Thoracic aorta (tissue), 2 donors: ENCODE measurements around the gene TRIP10. TPM values are rescaled to one million over a fixed set of nuclear protein-coding genes. Genes with fewer than 3 reads are reported as not detected.

ENCODE experiments used
- ATAC-seq: fragments of 150-250 bp; one replicate; pipeline ENCODE4 v1.8.0; 2017; ENCODE audit warnings: low read depth; ENCODE audit not compliant: insufficient number of reproducible peaks, low FRiP score
- DNase-seq: peaks from one replicate; pipeline ENCODE4 v3.0.0-alpha.2; 2020; ENCODE audit warnings: low spot score
- H3K27ac ChIP-seq, 2 donors: fragments of 200-600 bp; sonication (generic); 1 replicate in 1 of 2; 2 replicates in 1 of 2; pipeline ENCODE4 v1.5.1; 2016; ENCODE audit warnings: mild to moderate bottlenecking in 2 of 2, moderate library complexity in 2 of 2
- H3K27me3 ChIP-seq: fragments of 200-600 bp; sonication (generic); replicated peaks from 2 replicates; pipeline ENCODE4 v1.6.0; 2016; ENCODE audit warnings: mild to moderate bottlenecking; ENCODE audit not compliant: insufficient read depth
- H3K36me3 ChIP-seq: fragments of 200-600 bp; sonication (generic); one replicate; pipeline ENCODE4 v1.5.1; 2016
- H3K4me1 ChIP-seq, 2 donors: fragments of 200-600 bp; sonication (generic); 1 replicate in 1 of 2; 2 replicates in 1 of 2; pipeline versions ENCODE4 v1.5.1 to v1.6.0; 2016; ENCODE audit warnings: low read depth in 2 of 2, mild to moderate bottlenecking in 1 of 2; ENCODE audit not compliant: control insufficient read depth in 1 of 2
- H3K4me3 ChIP-seq: fragments of 200-600 bp; sonication (generic); 2 replicates; pipeline ENCODE4 v1.5.1; 2016; ENCODE audit warnings: mild to moderate bottlenecking
- H3K9me3 ChIP-seq: fragments of 200-600 bp; sonication (generic); 2 replicates; pipeline ENCODE4 v1.5.1; 2016
- CTCF ChIP-seq: fragments of 200-600 bp; sonication (generic); IDR thresholded peaks from one replicate; pipeline ENCODE4 v1.5.1; 2019; ENCODE audit warnings: antibody characterized with exemption
- total RNA-seq, 2 donors: library from RNA; depleted of rRNA; stranded (reverse); fragments of >200 nt; gene quantifications; one replicate each; pipeline versions ENCODE4 v1.1.0 to v1.2.3, GENCODE V29; 2016

TRIP10 gene
- total RNA-seq, 2 donors from 2014 or later, result 98.2 to 105 TPM

- no peak for DNase-seq
- H3K27me3 ChIP-seq, result no peaks in the 10 kb centered on the region
- H3K9me3 ChIP-seq, result no peaks in the 10 kb centered on the region
- H3K27ac ChIP-seq, result no peak overlapping the region
- H3K4me3 ChIP-seq, result no peak overlapping the region
- H3K36me3 ChIP-seq, result no peaks in the 10 kb centered on the region
- peaks cover 4 to 5% of the 10 kb centered on the region in 2 donors for H3K4me1 ChIP-seq
- TF ChIP-seq CTCF, result no peak
- ATAC-seq, result no peak
These were observed 20.0 kb upstream of the TRIP10 start for GRCh38 chr19:6719540-6719861.

- Histone ChIP-seq H3K9me3 (no peaks in the 10 kb centered on the region), H3K27me3 (no peaks in the 10 kb centered on the region), H3K4me3 (no peak overlapping the region), H3K27ac (no peak overlapping the region), H3K36me3 (no peaks in the 10 kb centered on the region), H3K4me1 (peaks cover 4 to 5% of the 10 kb centered on the region in 2 donors)
- DNase-seq (no peak), ATAC-seq (no peak)
- TF ChIP-seq CTCF, result no peak
These were observed 19.5 kb upstream of the TRIP10 start for GRCh38 chr19:6719992-6720368.

GRCh38 chr19:6720369-6721137 is 18.9 kb upstream of the TRIP10 start, which contains the start of gene C3:
C3 (minus strand) TSS chr19:6720650; CDS start chr19:6720589, 61 bp downstream.
- ATAC-seq (no peak), DNase-seq (no peak)
- Histone ChIP-seq H3K27ac (no peak within 1 kb of the TSS), H3K4me1 (peaks cover 4 to 5% of the 10 kb centered on the region in 2 donors), H3K27me3 (no peaks in the 10 kb centered on the region), H3K36me3 (no peaks in the 10 kb centered on the region), H3K9me3 (no peaks in the 10 kb centered on the region), H3K4me3 (no peak within 1 kb of the TSS)
- TF ChIP-seq CTCF, result no peak

- Histone ChIP-seq H3K27me3 (no peaks in the 10 kb centered on the region), H3K4me3 (no peak overlapping the region), H3K27ac (no peak overlapping the region), H3K9me3 (no peaks in the 10 kb centered on the region), H3K36me3 (no peaks in the 10 kb centered on the region), H3K4me1 (peaks cover 4 to 5% of the 10 kb centered on the region in 2 donors)
- ATAC-seq (no peak), DNase-seq (no peak)
- TF ChIP-seq CTCF, result no peak
These were observed 18.4 kb upstream of the TRIP10 start for GRCh38 chr19:6721138-6721474.

GRCh38 chr19:6721773-6722172 is 17.7 kb upstream of the TRIP10 start:
- H3K27me3 ChIP-seq, result no peaks in the 10 kb centered on the region
- no peak for TF ChIP-seq CTCF
- DNase-seq, result no peak
- H3K4me3 ChIP-seq, result no peak overlapping the region
- H3K9me3 ChIP-seq, result no peaks in the 10 kb centered on the region
- no peak for ATAC-seq
- H3K36me3 ChIP-seq, result no peaks in the 10 kb centered on the region
- no peak overlapping the region for H3K27ac ChIP-seq
- peaks cover 4 to 5% of the 10 kb centered on the region in 2 donors for H3K4me1 ChIP-seq
